22Rv1 (cell line): ENCODE data around the gene MPZL2.

ENCODE experiments used
- ZFX ChIP-seq: fragments of 450-650 bp; IDR thresholded peaks from 2 replicates; pipeline ENCODE4 v1.6.1; 2017; ENCODE audit warnings: antibody characterized with exemption, borderline replicate concordance
- TF ChIP-seq, protein P1 (sequence below): fragments of 450-650 bp; IDR thresholded peaks from 2 replicates; pipeline ENCODE4 v1.5.1; 2017; ENCODE audit warnings: mild to moderate bottlenecking

GRCh38 chr11:118305726-118306125 lies 41.6 kb upstream of the MPZL2 start:
- TF ChIP-seq, protein P1, sequence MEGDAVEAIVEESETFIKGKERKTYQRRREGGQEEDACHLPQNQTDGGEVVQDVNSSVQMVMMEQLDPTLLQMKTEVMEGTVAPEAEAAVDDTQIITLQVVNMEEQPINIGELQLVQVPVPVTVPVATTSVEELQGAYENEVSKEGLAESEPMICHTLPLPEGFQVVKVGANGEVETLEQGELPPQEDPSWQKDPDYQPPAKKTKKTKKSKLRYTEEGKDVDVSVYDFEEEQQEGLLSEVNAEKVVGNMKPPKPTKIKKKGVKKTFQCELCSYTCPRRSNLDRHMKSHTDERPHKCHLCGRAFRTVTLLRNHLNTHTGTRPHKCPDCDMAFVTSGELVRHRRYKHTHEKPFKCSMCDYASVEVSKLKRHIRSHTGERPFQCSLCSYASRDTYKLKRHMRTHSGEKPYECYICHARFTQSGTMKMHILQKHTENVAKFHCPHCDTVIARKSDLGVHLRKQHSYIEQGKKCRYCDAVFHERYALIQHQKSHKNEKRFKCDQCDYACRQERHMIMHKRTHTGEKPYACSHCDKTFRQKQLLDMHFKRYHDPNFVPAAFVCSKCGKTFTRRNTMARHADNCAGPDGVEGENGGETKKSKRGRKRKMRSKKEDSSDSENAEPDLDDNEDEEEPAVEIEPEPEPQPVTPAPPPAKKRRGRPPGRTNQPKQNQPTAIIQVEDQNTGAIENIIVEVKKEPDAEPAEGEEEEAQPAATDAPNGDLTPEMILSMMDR: no peak
- no peak for TF ChIP-seq ZFX
